Measurements from ENCODE around the gene ANKRD13D. TPM values are rescaled to one million over a fixed set of nuclear protein-coding genes. Genes with fewer than 3 reads are reported as not detected.

The ANKRD13D gene
- total and polyA plus RNA-seq, 2 of the 8 experiments (the other 6 are each of a cell fraction or from before 2014, with no cell fraction given), result 24.9 to 26.5 TPM

DNA sequence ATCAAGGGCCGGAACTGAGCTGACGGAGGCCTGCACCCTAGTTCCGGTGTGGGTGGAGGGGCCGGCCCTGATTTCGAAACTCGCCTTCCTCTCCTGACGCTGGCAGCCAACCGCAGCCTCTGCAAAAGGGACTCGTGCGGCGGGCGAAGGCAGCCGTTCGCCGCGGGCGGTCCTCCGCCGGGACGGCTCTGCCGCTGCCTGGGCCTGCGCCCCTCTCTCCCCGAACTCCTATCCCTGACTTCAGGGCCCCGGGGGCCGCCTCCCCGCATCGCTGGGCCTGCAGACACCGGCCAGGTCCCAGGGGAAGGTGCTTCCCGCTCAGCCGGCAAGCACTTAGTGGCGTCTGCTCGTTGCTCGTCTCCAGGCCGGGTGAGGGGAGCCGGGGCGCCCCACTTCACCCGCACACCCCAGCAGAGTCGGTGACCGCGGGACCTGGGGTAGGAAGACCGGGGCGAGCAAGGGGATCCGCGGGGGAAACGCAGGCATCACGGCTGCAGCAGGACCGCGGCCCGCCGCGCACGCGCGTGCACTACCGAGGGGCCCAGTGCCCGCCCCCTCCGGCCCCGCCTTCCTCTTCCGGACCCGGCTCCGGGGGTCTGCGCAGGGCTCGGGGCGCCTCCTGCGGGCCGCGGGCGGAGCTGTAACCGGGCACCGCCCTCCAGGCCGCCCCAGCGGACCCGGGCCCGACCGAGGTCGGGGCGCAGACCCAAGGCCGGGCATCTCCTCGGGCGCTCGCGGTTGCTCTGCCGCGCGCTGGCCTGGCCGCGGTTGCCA lies 464 bp upstream of the ANKRD13D start:
- Histone ChIP-seq H2BK120ac (replicated peaks; ENCODE audit: low read depth, low read length) (no peak overlapping the region), H3K79me2 (ENCODE audit: control insufficient read depth in 1 of 2, insufficient read depth in 2 of 2, low read length in 2 of 2) (no peaks in the 10 kb centered on the region; a peak in 1 of 4 replicates), H2BK15ac (ENCODE audit: low read length) (no peak overlapping the region), H3K4me1 (replicated peaks in 1 of 4; ENCODE audit: control insufficient read depth in 3 of 4, insufficient read depth in 4 of 4, low read length in 3 of 4) (peaks cover 0 to 18% (median 11%) of the 10 kb centered on the region in 4 experiments; a peak in 6 of 7 replicates), H4K20me1 (replicated peaks in 1 of 2; ENCODE audit: control insufficient read depth in 1 of 2, insufficient read depth in 2 of 2, low read length in 2 of 2) (peaks cover 0 to 4% of the 10 kb centered on the region in 2 experiments), H2BK20ac (ENCODE audit: low read length) (no peak overlapping the region), H3K9me3 (ENCODE audit: insufficient read depth in 2 of 2, low read depth in 1 of 2, low read length in 1 of 2) (no peaks in the 10 kb centered on the region), H3K4me3 (ENCODE audit: extremely low read depth in 1 of 4, insufficient read depth in 2 of 4, low read depth in 3 of 4, low read length in 4 of 4) (peak overlapping the region; percentile 58 to 85 (median 72)), H4K5ac (ENCODE audit: insufficient read length, low read depth, low read length) (peak overlapping the region; percentile 94), H4K8ac (ENCODE audit: extremely low read depth, insufficient read depth, low read length) (peak overlapping the region; percentile 73), H3K18ac (ENCODE audit: extremely low read depth, low read length) (peak overlapping the region; percentile 71; the same call in 1 of the 2 replicates), H3K36me3 (ENCODE audit: control insufficient read depth in 2 of 4, insufficient read depth in 4 of 4, low read length in 3 of 4) (peaks cover 2 to 22% (median 6%) of the 10 kb centered on the region in 4 experiments; a peak in 6 of 8 replicates), H3K14ac (ENCODE audit: insufficient read length) (no peak overlapping the region), H3K9ac (replicated peaks in 1 of 4; ENCODE audit: extremely low read depth in 1 of 4, low read depth in 3 of 4, low read length in 3 of 4) (peak overlapping the region; percentile 35 to 81 (median 70)), H3K27me3 (replicated peaks in 1 of 4; ENCODE audit: control insufficient read depth in 3 of 4, extremely low read depth in 1 of 4, insufficient read depth in 3 of 4, low read length in 3 of 4) (no peaks in the 10 kb centered on the region), H2BK12ac (ENCODE audit: low read depth, low read length) (0 out of 2 replicates have a peak overlapping the region, but pooled peaks have one; percentile 68), H2AK5ac (ENCODE audit: low read depth, low read length) (no peak overlapping the region), H3K23me2 (ENCODE audit: low read depth, low read length) (peaks cover 7% of the 10 kb centered on the region; the same call in 1 of the 2 replicates), H3K4ac (replicated peaks; ENCODE audit: insufficient read length, low read depth, low read length) (peak overlapping the region; percentile 97), H3K27ac (ENCODE audit: low read depth, low read length) (peak overlapping the region; percentile 86), H3K79me1 (ENCODE audit: low read depth, low read length) (no peaks in the 10 kb centered on the region; the same call in 1 of the 2 replicates), H4K91ac (replicated peaks; ENCODE audit: insufficient read length, low read length) (peak overlapping the region; percentile 94), H3K4me2 (ENCODE audit: insufficient read depth in 1 of 2, low read depth in 2 of 2, low read length in 2 of 2) (peak overlapping the region; percentile 74 to 85), H2AFZ (ENCODE audit: low read length) (peak overlapping the region; percentile 35; the same call in 1 of the 2 replicates), H3K23ac (ENCODE audit: insufficient read length) (no peak overlapping the region), H2BK5ac (ENCODE audit: low read depth, low read length) (peak overlapping the region; percentile 95; the same call in 1 of the 2 replicates), H3K56ac (replicated peaks; ENCODE audit: insufficient read length, low read depth, low read length) (peak overlapping the region; percentile 98)
- CTCF ChIA-PET (ENCODE audit: partially characterized antibody), result interaction anchor here (0.6 to 5.9 kb wide), 16 partner anchors 10 to 235 kb away, joined by 3 to 47 read pairs (median 6); partner anchors contain the start of gene SSH3
- WGBS, 2 experiments (ENCODE audit: extremely low coverage in 1 of 2, insufficient coverage in 1 of 2, insufficient read length in 1 of 2, insufficient replicate concordance in 2 of 2, low coverage in 1 of 2, low lambda C conversion rate in 2 of 2, missing lambda C conversion rate in 1 of 2), result 2% methylated on average over 28 of the region's 87 CpGs; no CpG with 5 or more reads in 1 of the 2 experiments
- DNase-seq (ENCODE audit: low read depth in 1 of 2, low spot score in 2 of 2) (peak in 1 of 2 experiments; percentile 91), FAIRE-seq (no peak)
- POLR2A ChIA-PET (ENCODE audit: partially characterized antibody), result interaction anchor here (0.6 to 7.9 kb wide), 15 partner anchors 10 to 172 kb away, joined by 3 to 106 read pairs (median 4); partner anchors contain the start of genes GRK2 and SSH3
- TF ChIP-seq JUN (IDR thresholded peaks at IDR 0.05; ENCODE audit: low read depth, low read length) (no peak), SUZ12 (IDR thresholded peaks at IDR 0.05; ENCODE audit: low read length) (no peak), SIRT6 (IDR thresholded peaks at IDR 0.05; ENCODE audit: low read length) (no peak), FOSL1 (IDR thresholded peaks at IDR 0.05; ENCODE audit: insufficient read depth, low read depth, low read length) (no peak), MAFK (IDR thresholded peaks at IDR 0.05; ENCODE audit: low read depth, low read length) (no peak), TCF12 (IDR thresholded peaks at IDR 0.05; ENCODE audit: low read depth, low read length) (no peak), KDM1A (IDR thresholded peaks at IDR 0.05; ENCODE audit: borderline replicate concordance, low read length) (no peak), BCL11A (IDR thresholded peaks at IDR 0.05; ENCODE audit: low read depth in 2 of 2, low read length in 2 of 2) (no peak), KDM4A (IDR thresholded peaks at IDR 0.05; ENCODE audit: low read depth, low read length, severe bottlenecking) (peak; percentile 35), EP300 (IDR thresholded peaks at IDR 0.05; ENCODE audit: borderline replicate concordance in 1 of 2, low read depth in 2 of 2, low read length in 2 of 2) (no peak)
